Erythroblast (primary cell): ENCODE data around the gene KDELR3.
A peak's percentile ranks its signal among the peaks of the same experiment; 100 is the strongest.

Experiments
- DNase-seq, 2 experiments: peaks; one replicate each; lab custom pipeline; 2025; lab: John Stamatoyannopoulos, UW
- GATA1 ChIP-seq: IDR thresholded peaks from 2 replicates; pipeline ENCODE4 v1.6.1; 2011; ENCODE audit warnings: low read depth, mild to moderate bottlenecking, control low read depth, low read length, moderate library complexity
- POLR2A ChIP-seq: IDR thresholded peaks from 2 replicates; pipeline ENCODE4 v1.6.1; 2011; ENCODE audit warnings: mild to moderate bottlenecking, low read length

Gene KDELR3

GRCh38 chr22:38487946-38488345 lies 20.1 kb downstream of the KDELR3 start:
- no peak for DNase-seq
- TF ChIP-seq GATA1, result no peak
- TF ChIP-seq POLR2A, result no peak

- TF ChIP-seq POLR2A, result no peak
- no peak for TF ChIP-seq GATA1
- DNase-seq, result no peak
These were observed 21.2 kb downstream of the KDELR3 start for GRCh38 chr22:38489142-38489541.

GRCh38 chr22:38489561-38490145 lies 21.8 kb downstream of the KDELR3 start:
- TF ChIP-seq POLR2A (no peak), GATA1 (no peak)
- no peak for DNase-seq

- DNase-seq, result peak in 1 of 2 experiments; percentile 40
These were observed 22.6 kb downstream of the KDELR3 start for GRCh38 chr22:38490475-38490874.

DNA sequence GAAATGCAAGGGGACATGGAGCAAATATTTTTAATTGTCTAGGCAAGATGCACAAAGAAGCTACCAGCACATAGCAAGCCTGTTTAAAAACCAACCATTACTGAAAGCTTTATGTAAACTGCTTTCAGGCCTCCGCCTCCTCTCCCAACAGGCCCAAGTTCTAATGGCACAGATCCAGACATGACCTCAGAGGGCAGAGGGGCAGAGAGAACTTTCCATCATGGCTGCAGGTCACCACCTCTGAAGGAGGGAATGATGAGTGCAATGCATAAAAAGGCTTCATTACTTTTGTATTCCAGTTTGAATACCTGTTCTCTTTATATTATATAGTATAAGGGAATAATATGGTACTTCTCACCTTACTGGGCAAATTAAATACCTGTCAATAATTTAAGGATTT lies 23.0 kb downstream of the KDELR3 start:
- DNase-seq, result peak; percentile 47 to 77
- TF ChIP-seq GATA1, result no peak
- TF ChIP-seq POLR2A, result no peak

More at GRCh38 chr22:38490475-38490874, 22.6 kb downstream of the KDELR3 start:
- no peak for TF ChIP-seq POLR2A
- no peak for TF ChIP-seq GATA1

- DNase-seq, result no peak
- TF ChIP-seq GATA1 (no peak), POLR2A (no peak)
These were observed 23.9 kb downstream of the KDELR3 start for GRCh38 chr22:38491707-38492348.

- no peak for TF ChIP-seq GATA1
- TF ChIP-seq POLR2A, result no peak
- no peak for DNase-seq
These were observed 26.6 kb downstream of the KDELR3 start for GRCh38 chr22:38494498-38494897.

DNA sequence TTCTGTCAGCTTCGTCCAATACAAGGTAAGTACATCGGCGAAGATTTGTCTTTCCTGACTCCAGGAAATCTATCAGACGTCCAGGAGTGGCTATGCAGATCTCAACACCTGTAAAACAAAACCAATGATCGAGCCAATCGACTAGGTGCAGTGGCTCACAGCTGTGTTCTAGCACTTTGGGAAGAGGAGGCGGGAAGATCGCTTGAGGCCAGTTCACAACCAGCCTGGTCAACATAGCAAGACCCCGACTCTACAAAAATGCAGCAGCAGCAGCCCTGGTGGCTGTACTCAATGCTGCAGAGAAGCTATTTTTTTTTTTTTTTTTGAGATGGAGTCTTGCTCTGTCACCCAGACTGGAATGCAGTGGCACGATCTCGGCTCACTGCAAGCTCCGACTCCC lies 27.0 kb downstream of the KDELR3 start:
- TF ChIP-seq POLR2A (no peak), GATA1 (no peak)
- no peak for DNase-seq

GRCh38 chr22:38497869-38498268 lies 30.0 kb downstream of the KDELR3 start:
- DNase-seq, result no peak
- TF ChIP-seq GATA1 (no peak), POLR2A (no peak)

DNA sequence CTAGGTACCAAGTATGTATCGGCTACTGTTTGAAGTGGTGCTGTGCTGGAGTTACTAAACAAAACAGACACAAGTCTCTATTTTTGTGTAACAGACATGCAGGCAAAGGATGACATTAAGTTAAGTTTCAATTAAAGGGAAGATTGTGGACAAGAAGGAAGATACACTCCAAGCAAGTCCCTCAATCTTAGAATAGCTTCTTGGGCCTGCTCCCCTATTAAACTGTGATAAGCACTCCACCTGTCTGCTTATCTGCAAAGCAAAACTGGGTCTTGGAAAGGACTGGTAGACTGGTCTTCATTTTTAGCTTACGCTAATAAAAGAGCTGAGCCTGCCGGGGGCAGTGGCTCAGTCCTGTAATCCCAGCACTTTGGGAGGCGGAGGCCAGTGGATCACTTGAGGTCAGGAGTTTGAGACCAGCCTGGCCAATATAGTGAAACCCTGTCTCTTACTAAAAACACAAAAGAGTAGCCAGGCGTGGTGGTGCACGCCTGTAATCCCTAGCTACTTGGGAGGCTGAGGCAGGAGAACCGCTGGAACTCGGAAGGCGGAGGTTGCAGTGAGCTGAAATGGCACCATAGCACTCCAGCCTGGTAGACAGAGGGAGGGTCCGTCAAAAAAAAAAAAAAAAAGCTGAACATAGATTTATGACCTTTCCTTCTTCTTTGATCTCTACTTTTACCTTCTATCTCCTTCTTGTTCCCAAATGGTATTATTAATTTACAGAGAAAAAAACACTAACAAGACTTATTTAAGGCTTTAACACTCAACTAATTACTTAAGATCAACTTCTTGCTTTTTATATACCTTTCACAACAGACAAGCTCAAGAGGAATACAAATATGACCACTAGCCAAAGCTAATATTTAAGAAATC lies 34.1 kb downstream of the KDELR3 start:
- no peak for DNase-seq

GRCh38 chr22:38503021-38503420 lies 35.1 kb downstream of the KDELR3 start:
- TF ChIP-seq GATA1, result no peak
- no peak for TF ChIP-seq POLR2A
- DNase-seq, result no peak

More for the DNA sequence above, 34.1 kb downstream of the KDELR3 start:
- TF ChIP-seq GATA1 (no peak), POLR2A (no peak)

- peak; percentile 84 for DNase-seq
- TF ChIP-seq GATA1, result no peak
- TF ChIP-seq POLR2A, result peak; percentile 35
These were observed 37.0 kb downstream of the KDELR3 start for GRCh38 chr22:38504731-38505540.

GRCh38 chr22:38505541-38506117 lies 37.7 kb downstream of the KDELR3 start:
- TF ChIP-seq POLR2A (no peak), GATA1 (no peak)
- peak; percentile 85 to 92 for DNase-seq
